Thoracic aorta (tissue), 2 donors: Measurements from ENCODE around the gene BCAR3. TPM values are rescaled to one million over a fixed set of nuclear protein-coding genes. Genes with fewer than 3 reads are reported as not detected.
A peak's percentile ranks its signal among the peaks of the same experiment; 100 is the strongest.

Experiments
- ATAC-seq: fragments of 150-250 bp; one replicate; pipeline ENCODE4 v1.8.0; 2017; ENCODE audit warnings: low read depth; ENCODE audit not compliant: insufficient number of reproducible peaks, low FRiP score
- DNase-seq: peaks from one replicate; pipeline ENCODE4 v3.0.0-alpha.2; 2020; ENCODE audit warnings: low spot score
- H3K27ac ChIP-seq, 2 donors: fragments of 200-600 bp; sonication (generic); 1 replicate in 1 of 2; 2 replicates in 1 of 2; pipeline ENCODE4 v1.5.1; 2016; ENCODE audit warnings: mild to moderate bottlenecking in 2 of 2, moderate library complexity in 2 of 2
- H3K27me3 ChIP-seq: fragments of 200-600 bp; sonication (generic); replicated peaks from 2 replicates; pipeline ENCODE4 v1.6.0; 2016; ENCODE audit warnings: mild to moderate bottlenecking; ENCODE audit not compliant: insufficient read depth
- H3K36me3 ChIP-seq: fragments of 200-600 bp; sonication (generic); one replicate; pipeline ENCODE4 v1.5.1; 2016
- H3K4me1 ChIP-seq, 2 donors: fragments of 200-600 bp; sonication (generic); 1 replicate in 1 of 2; 2 replicates in 1 of 2; pipeline versions ENCODE4 v1.5.1 to v1.6.0; 2016; ENCODE audit warnings: low read depth in 2 of 2, mild to moderate bottlenecking in 1 of 2; ENCODE audit not compliant: control insufficient read depth in 1 of 2
- H3K4me3 ChIP-seq: fragments of 200-600 bp; sonication (generic); 2 replicates; pipeline ENCODE4 v1.5.1; 2016; ENCODE audit warnings: mild to moderate bottlenecking
- H3K9me3 ChIP-seq: fragments of 200-600 bp; sonication (generic); 2 replicates; pipeline ENCODE4 v1.5.1; 2016
- total RNA-seq, 2 donors: library from RNA; depleted of rRNA; stranded (reverse); fragments of >200 nt; gene quantifications; one replicate each; pipeline versions ENCODE4 v1.1.0 to v1.2.3, GENCODE V29; 2016
- TF ChIP-seq, protein P1 (sequence below): fragments of 200-600 bp; sonication (generic); IDR thresholded peaks from one replicate; pipeline ENCODE4 v1.5.1; 2019; ENCODE audit warnings: antibody characterized with exemption

BCAR3 gene
- total RNA-seq, 2 donors from 2014 or later, result 26.7 to 36.3 TPM

DNA sequence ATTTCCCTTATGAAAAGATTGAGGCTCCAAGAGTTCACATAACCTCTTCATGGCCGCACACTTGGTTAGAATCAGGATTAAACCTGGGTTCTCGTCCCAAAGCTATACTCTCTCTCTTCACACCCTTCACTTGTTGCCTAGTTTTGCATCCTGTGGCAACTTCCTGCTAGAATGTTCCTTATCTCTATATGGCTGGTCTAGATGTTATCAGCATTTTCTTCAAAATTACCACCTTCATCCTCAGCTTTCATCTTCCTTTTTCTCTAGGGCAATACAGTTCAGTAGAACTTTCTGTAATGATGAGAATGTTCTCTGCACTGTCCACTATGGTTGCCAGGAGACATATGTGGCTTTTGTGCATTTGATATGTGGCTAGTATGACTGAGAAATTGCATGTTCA is 31.1 kb upstream of the BCAR3 start:
- no peak overlapping the region for H3K4me3 ChIP-seq
- no peak overlapping the region for H3K27ac ChIP-seq
- H3K27me3 ChIP-seq, result no peaks in the 10 kb centered on the region
- no peak for DNase-seq
- no peaks in the 10 kb centered on the region for H3K36me3 ChIP-seq
- no peak for ATAC-seq
- peaks cover 25 to 40% of the 10 kb centered on the region in 2 donors for H3K4me1 ChIP-seq
- TF ChIP-seq, protein P1, sequence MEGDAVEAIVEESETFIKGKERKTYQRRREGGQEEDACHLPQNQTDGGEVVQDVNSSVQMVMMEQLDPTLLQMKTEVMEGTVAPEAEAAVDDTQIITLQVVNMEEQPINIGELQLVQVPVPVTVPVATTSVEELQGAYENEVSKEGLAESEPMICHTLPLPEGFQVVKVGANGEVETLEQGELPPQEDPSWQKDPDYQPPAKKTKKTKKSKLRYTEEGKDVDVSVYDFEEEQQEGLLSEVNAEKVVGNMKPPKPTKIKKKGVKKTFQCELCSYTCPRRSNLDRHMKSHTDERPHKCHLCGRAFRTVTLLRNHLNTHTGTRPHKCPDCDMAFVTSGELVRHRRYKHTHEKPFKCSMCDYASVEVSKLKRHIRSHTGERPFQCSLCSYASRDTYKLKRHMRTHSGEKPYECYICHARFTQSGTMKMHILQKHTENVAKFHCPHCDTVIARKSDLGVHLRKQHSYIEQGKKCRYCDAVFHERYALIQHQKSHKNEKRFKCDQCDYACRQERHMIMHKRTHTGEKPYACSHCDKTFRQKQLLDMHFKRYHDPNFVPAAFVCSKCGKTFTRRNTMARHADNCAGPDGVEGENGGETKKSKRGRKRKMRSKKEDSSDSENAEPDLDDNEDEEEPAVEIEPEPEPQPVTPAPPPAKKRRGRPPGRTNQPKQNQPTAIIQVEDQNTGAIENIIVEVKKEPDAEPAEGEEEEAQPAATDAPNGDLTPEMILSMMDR, result no peak
- peaks cover 3% of the 10 kb centered on the region for H3K9me3 ChIP-seq

DNA sequence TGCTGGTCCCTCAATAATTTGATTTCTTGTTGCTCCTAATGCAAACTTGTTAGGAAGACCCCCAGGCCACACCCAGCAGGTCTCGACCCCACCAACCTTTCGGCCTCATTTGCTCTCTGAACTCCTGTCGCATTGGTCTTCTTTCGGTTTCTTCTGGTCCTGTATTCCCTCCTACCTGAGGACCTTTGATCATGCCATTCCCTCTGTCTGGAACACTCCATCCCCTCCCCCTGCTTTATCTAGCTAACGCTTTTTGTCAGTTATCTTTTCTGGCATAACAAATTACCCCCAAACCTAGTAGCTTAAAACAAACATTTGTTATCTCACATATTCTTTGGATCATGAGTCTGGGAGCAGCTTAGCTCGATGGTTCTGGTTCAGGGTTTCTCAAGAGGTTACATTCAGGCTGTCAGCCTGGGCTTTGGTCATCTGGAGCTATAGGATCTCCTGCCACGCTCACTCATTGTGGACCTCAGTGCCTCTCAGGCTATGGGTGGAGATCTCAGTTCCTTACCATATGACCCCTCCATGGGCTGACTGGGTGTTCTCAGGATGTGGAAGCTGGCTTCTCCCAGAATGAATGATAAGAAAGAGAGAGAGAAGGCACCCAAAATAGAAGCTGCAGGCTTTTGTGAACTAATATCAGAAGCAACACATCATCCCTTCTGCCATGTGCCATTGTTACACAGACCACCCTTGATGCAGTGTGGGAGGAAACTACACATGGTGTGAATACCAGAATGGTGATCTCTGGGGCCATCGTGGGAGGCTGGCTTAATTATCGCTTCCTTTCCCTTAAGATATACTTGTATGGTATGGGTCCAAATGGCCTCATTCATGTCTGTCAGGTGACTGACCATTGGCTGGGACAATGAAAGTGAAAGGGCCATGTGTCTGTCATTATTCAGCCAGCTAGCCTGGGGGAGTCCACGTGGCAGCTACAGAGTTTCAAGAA is 29.1 kb upstream of the BCAR3 start:
- DNase-seq (no peak), ATAC-seq (no peak)
- Histone ChIP-seq H3K4me3 (no peak overlapping the region), H3K4me1 (peaks cover 17 to 32% of the 10 kb centered on the region in 2 donors), H3K27me3 (no peaks in the 10 kb centered on the region), H3K27ac (no peak overlapping the region), H3K36me3 (no peaks in the 10 kb centered on the region), H3K9me3 (no peaks in the 10 kb centered on the region)
- TF ChIP-seq, protein P1, result no peak

DNA sequence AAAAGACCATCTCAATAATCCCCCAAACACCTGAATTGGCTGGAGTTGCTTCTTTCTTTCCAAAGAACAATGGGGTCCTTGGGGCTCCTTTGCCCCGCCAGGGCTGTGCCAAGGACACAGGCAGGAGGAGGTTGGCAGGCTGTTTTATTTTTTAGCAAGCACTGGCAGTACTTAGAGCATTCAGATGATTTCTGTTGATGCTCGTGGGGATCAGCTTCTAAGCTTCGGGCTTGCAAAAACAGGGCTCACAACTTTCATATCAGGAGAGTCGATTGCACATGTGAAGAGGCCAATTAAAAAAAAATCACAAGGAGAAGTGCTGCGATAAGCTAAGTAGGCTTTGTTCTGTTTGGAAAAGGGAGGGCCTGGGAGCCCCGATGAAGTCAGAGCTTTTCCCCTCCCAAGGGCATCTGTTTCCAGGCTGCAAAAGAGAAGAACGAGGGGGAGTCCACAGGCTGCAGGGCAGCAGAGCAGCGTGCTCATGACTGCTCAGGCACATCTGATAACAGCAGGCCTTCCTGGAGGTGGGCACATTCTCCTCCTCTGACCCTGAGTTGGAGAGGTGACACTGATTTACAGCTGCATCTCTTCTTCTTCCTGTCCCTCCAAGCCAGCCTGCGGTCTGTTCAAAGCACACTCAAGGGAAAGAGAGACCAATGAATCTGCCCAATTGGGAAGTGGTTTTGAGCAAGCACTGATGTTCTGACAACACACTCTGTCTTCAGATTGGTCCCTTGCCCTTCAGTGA is 27.3 kb upstream of the BCAR3 start:
- Histone ChIP-seq H3K27ac (peak overlapping the region in 1 of 2 donors; percentile 35), H3K36me3 (no peaks in the 10 kb centered on the region), H3K27me3 (no peaks in the 10 kb centered on the region), H3K9me3 (no peaks in the 10 kb centered on the region), H3K4me3 (peak overlapping the region; percentile 11), H3K4me1 (peaks cover 7 to 21% of the 10 kb centered on the region in 2 donors)
- TF ChIP-seq, protein P1, result no peak
- ATAC-seq (no peak), DNase-seq (no peak)

DNA sequence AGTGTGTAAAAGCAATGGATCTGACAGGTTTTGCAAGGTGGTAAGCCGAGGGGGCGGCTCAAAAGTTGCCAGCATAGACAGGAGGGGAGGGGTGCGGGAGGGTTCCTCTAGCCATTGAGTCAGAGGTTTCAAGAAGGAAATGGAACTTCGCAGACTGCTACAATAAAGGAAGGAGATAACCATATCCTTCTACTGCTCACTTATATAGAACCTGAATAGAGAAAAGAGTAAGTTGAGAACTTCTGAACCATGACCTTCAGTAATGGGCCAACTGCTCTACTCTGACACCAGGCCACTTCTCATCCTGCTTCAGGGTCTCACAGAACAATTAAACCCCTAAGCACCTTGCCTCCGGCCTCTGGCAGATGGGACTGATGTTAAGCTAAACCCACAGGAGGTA is 26.3 kb upstream of the BCAR3 start:
- ATAC-seq, result no peak
- Histone ChIP-seq H3K27me3 (no peaks in the 10 kb centered on the region), H3K36me3 (no peaks in the 10 kb centered on the region), H3K4me3 (no peak overlapping the region), H3K27ac (no peak overlapping the region), H3K4me1 (peaks cover 7 to 21% of the 10 kb centered on the region in 2 donors), H3K9me3 (no peaks in the 10 kb centered on the region)
- TF ChIP-seq, protein P1, result no peak
- DNase-seq, result no peak

DNA sequence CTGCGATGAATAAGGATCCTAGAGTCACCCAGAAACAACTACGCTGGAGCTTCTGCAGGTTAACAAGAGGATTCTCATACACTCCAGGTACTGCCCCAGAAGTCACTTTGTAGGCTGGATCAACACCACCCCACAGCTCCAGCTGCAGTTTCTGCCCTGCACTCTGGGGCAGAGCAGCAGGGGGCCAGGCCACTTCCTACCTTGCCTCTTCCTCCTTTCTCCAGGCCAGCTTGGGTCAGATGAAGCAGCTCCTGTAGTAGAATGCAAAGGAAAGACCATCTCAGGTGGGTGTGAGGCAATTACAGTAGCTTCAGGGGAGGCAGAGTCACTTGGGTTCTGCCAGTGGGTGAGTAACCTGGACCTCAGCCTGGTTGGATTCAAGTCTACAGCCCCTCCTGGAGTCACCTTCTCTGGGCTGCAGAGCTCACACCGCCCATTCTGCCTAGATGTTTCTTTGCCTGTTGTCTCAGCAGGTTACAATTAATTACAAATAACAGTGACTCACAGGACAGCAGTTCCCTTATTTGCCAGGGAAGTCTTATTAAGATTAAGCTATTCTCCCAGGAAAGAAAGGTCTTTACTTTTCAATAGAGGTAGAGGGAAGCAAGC is 24.4 kb upstream of the BCAR3 start:
- no peaks in the 10 kb centered on the region for H3K36me3 ChIP-seq
- DNase-seq (no peak), ATAC-seq (no peak)
- no peaks in the 10 kb centered on the region for H3K9me3 ChIP-seq
- no peak overlapping the region for H3K27ac ChIP-seq
- peaks cover 12 to 36% of the 10 kb centered on the region in 2 donors for H3K4me1 ChIP-seq
- no peak overlapping the region for H3K4me3 ChIP-seq
- TF ChIP-seq, protein P1, result no peak
- no peaks in the 10 kb centered on the region for H3K27me3 ChIP-seq
